HUES6 (cell line): ENCODE measurements around the gene KCNA5.
A peak's percentile ranks its signal among the peaks of the same experiment; 100 is the strongest.

Source experiments
- H3K27ac ChIP-seq: 2 replicates; pipeline ENCODE4 v1.7.0; 2013; ENCODE audit warnings: low read depth, mild to moderate bottlenecking, low read length, inconsistent platforms
- H3K27me3 ChIP-seq: 2 replicates; pipeline ENCODE4 v1.6.1; 2013; ENCODE audit warnings: low read length; ENCODE audit not compliant: control insufficient read depth, insufficient read depth
- H3K36me3 ChIP-seq: 2 replicates; pipeline ENCODE4 v1.6.1; 2013; ENCODE audit warnings: low read length; ENCODE audit not compliant: control insufficient read depth, insufficient read depth
- H3K4me1 ChIP-seq: 2 replicates; pipeline ENCODE4 v1.6.1; 2013; ENCODE audit warnings: low read length; ENCODE audit not compliant: control insufficient read depth, insufficient read depth
- H3K4me3 ChIP-seq: 2 replicates; pipeline ENCODE4 v1.5.1; 2013; ENCODE audit warnings: low read depth, low read length
- H3K9ac ChIP-seq: one replicate; pipeline ENCODE4 v1.6.1; 2013; ENCODE audit warnings: mild to moderate bottlenecking, low read length
- H3K9me3 ChIP-seq: 2 replicates; pipeline ENCODE4 v1.6.1; 2013; ENCODE audit warnings: low read depth, low read length; ENCODE audit not compliant: control insufficient read depth, insufficient read depth

KCNA5 gene

DNA sequence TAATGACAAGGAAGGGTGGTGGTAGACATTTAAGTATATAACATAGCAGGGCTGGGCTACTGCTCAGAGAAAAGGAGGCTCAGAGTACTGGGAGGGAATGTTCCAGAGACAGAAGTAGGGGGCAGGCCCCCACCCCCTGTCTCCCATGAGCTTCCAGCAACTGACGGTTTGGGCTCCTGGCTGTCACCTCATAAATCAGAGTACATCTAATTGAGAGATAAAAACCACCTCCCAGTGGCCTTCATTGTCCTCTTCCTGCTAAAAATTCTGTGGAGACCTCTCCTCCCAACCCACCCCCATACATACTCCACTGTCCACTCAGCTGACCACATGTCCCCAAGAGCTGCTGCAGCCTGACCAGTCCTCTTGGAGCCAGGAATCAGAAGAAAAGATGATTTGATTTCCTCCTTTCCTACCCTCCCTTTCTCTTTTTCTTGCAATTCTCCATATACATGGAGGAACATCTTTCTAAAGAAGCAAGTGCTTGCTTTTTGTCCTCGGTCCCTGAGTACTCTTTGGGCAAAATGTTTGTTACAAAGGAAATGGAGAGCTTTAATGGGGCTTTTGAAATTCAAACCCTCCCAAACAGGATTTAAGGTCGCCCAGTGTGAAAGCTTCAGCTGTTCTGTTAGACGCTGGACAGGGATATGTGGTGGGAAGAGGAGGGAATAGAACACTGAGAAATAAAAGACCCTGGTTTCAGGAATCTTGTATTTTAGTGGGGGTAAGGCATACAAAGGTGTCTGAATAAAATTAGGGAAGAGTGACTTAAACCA, 16.4 kb upstream of the KCNA5 start:
- no peaks in the 10 kb centered on the region for H3K27me3 ChIP-seq
- H3K4me3 ChIP-seq = peak overlapping the region; percentile 27; the same call in 1 of the 2 replicates
- H3K27ac ChIP-seq = no peak overlapping the region
- H3K4me1 ChIP-seq = peaks cover 22% of the 10 kb centered on the region
- H3K36me3 ChIP-seq = no peaks in the 10 kb centered on the region
- no peaks in the 10 kb centered on the region for H3K9me3 ChIP-seq
- H3K9ac ChIP-seq = no peak overlapping the region

DNA sequence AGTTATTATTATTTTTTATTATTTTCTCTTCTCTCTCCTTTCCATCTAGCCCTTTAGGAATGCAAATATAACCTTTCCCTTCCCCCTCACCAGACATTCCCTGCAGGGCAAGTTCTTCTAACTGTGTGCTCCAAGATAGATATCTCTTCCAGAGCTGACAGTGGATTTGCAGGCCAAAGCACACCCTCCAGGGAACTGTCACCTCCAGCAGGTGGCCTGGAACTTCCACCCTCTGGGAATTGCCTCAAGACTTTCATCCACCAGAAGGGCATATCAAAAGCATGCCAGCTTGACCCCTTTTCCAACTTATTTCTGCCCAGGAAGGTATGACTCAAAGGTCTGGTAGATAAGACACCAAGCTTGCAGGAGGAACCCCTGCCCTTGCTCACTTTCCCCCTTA, 13.6 kb upstream of the KCNA5 start:
- Histone ChIP-seq H3K9ac (no peak overlapping the region), H3K27ac (no peak overlapping the region; the same call in 1 of the 2 replicates), H3K4me1 (peaks cover 33% of the 10 kb centered on the region), H3K27me3 (no peaks in the 10 kb centered on the region), H3K9me3 (no peaks in the 10 kb centered on the region), H3K4me3 (no peak overlapping the region), H3K36me3 (no peaks in the 10 kb centered on the region)

DNA sequence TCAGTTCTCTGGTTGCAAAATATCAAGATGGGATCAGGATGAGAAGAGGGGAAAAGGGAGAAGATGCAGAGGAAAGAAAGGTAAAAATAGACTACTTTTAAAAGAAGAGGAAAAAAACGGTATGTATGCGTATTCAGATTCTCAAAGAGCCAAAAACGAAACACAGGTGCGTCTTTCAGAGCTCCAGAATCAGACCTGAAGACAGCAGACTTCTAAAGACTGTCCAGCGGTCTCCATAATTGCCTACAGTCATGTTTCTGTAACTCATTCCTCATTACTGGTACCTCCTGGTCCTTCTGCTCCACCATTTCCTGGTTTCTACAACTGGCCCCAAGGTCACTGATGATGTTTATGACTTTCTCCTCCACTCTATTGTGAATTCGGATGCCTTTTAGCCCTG, 12.4 kb upstream of the KCNA5 start:
- no peak overlapping the region for H3K27ac ChIP-seq
- H3K27me3 ChIP-seq = no peaks in the 10 kb centered on the region
- no peaks in the 10 kb centered on the region for H3K36me3 ChIP-seq
- peaks cover 29% of the 10 kb centered on the region for H3K4me1 ChIP-seq
- no peak overlapping the region for H3K4me3 ChIP-seq
- H3K9ac ChIP-seq = no peak overlapping the region
- H3K9me3 ChIP-seq = no peaks in the 10 kb centered on the region

DNA sequence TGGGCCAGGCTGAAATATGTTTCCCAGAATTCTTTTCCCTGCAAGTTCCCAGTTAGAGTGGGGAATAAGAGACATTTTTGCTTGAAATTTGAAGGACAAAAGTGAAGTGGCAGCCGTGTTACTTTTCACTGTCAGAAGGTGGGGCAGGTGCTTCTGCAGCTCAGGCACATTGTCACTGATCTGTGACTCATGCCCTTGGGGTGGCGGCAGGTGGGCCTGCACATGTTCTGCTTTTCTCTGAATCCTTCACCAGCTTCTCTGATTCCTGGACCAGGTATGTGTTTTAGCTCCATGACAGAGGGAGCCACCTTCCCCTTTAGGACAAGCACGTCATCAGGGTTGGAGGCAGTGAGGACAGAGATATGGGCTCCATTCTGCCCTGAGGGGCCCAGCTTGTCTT, 11.7 kb upstream of the KCNA5 start:
- no peak overlapping the region for H3K27ac ChIP-seq
- H3K4me3 ChIP-seq = no peak overlapping the region
- H3K9ac ChIP-seq = no peak overlapping the region
- H3K9me3 ChIP-seq = no peaks in the 10 kb centered on the region
- no peaks in the 10 kb centered on the region for H3K36me3 ChIP-seq
- H3K27me3 ChIP-seq = no peaks in the 10 kb centered on the region
- peaks cover 22% of the 10 kb centered on the region for H3K4me1 ChIP-seq

DNA sequence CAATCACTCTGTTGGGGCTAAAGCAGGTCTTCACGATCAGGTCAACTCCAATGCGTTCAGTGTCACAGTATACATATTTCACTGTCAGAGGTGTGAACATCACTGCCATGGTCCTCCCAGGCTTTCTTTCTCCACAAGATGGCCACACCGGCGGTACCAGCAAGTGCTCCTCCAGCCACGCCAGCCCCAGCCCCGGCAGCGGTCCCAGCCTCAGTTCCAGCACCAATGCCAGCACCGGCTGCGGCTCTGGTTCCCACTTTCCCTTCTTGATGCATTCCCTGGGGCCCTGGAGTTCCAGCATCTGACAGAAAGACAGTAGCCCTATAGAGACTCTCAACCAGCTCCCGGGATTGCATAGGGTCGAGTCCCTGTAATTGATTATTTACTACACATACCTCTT, 10.9 kb upstream of the KCNA5 start:
- no peaks in the 10 kb centered on the region for H3K9me3 ChIP-seq
- no peak overlapping the region for H3K4me3 ChIP-seq
- H3K9ac ChIP-seq = no peak overlapping the region

DNA sequence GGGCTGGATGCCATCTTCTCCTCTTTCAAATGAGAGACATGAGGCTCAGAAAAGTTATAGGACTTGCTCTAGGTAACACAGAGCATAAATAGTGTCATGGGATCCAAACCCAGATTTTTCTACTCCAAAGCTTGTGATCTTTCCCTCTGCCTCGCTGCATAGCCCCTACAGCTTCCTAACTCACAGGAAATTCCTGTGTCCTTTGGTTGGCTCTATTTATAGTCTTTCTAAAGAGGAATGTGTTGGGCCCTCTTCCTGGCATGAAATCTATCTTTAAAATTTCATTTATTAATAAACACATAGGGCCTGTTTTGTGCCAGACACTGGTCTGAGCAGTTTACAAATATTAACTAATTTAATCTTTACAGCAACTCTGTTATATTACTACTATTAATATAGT, 9.8 kb upstream of the KCNA5 start:
- Histone ChIP-seq H3K9ac (no peak overlapping the region), H3K27ac (no peak overlapping the region), H3K9me3 (no peaks in the 10 kb centered on the region), H3K4me3 (no peak overlapping the region), H3K27me3 (no peaks in the 10 kb centered on the region), H3K36me3 (no peaks in the 10 kb centered on the region), H3K4me1 (peaks cover 18% of the 10 kb centered on the region)

More for the DNA sequence above, 10.9 kb upstream of the KCNA5 start:
- no peaks in the 10 kb centered on the region for H3K27me3 ChIP-seq
- H3K36me3 ChIP-seq = no peaks in the 10 kb centered on the region
- no peak overlapping the region for H3K27ac ChIP-seq
- peaks cover 14% of the 10 kb centered on the region; the same call in 1 of the 2 replicates for H3K4me1 ChIP-seq

DNA sequence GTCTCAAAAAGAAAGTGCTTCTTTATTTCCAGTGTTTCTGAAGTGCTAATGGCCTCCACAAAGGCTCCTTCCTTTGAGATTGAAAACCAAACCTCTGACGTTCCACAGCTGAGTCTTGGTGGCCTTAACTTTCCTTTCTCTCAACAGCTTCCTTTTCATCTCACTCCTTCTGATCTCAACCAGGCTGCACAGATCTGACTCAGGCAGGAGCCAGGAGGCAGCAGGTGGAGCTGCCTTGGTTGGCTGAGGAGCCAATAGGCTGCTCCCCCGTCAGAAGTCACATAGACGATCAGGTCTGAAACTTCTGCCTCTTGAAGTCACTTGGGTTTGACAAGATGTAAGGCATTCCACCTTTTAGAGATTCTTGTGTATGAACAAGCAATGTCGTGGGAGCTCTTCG, 9.1 kb upstream of the KCNA5 start:
- Histone ChIP-seq H3K4me3 (no peak overlapping the region), H3K9me3 (no peaks in the 10 kb centered on the region), H3K27me3 (no peaks in the 10 kb centered on the region), H3K36me3 (no peaks in the 10 kb centered on the region), H3K27ac (no peak overlapping the region), H3K4me1 (peaks cover 19% of the 10 kb centered on the region), H3K9ac (no peak overlapping the region)

DNA sequence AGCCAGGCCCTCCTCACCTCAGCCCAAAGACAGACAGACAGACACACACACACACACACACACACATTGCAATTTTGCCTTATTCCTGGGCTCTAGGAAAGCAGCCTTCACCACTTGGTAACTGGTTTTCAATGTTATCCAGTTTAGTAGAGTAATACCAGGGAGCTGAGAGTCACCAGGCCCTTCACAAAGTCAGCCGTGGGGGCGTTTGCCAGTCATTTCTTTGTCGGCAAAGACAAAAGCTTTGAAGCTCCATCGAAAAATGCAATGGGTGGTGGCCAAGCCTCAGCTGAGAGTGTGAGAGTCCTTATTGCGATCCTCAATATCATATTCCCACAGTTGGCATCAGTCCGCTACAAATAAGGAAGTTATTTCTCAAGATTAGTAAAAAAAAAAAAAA, 8.1 kb upstream of the KCNA5 start:
- Histone ChIP-seq H3K4me3 (no peak overlapping the region), H3K4me1 (peaks cover 19% of the 10 kb centered on the region), H3K36me3 (no peaks in the 10 kb centered on the region), H3K27me3 (peaks cover 8% of the 10 kb centered on the region), H3K9me3 (no peaks in the 10 kb centered on the region), H3K9ac (no peak overlapping the region), H3K27ac (no peak overlapping the region)

DNA sequence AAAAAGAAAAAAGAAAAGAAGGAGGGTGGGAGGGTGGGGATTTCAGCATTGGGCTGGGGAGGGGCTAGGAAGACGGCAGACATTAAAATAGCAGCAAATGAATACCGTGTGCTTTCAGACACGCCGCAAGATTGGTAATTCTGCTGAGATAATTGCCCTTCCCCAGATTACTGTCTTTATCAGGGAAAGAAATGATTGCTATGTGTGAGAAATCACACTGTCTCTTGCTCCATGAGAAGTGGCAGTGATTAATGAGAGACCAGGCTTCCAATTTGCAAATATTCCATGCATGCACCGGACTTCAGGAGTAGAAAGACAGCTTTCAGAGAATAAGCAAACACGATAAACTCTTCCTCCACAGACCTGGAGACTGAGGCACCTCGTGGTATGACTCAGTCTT, 7.6 kb upstream of the KCNA5 start:
- peaks cover 19% of the 10 kb centered on the region for H3K4me1 ChIP-seq
- peaks cover 12% of the 10 kb centered on the region for H3K27me3 ChIP-seq
- H3K27ac ChIP-seq = no peak overlapping the region
- no peak overlapping the region for H3K9ac ChIP-seq
- no peak overlapping the region for H3K4me3 ChIP-seq
- H3K36me3 ChIP-seq = no peaks in the 10 kb centered on the region
- no peaks in the 10 kb centered on the region for H3K9me3 ChIP-seq

DNA sequence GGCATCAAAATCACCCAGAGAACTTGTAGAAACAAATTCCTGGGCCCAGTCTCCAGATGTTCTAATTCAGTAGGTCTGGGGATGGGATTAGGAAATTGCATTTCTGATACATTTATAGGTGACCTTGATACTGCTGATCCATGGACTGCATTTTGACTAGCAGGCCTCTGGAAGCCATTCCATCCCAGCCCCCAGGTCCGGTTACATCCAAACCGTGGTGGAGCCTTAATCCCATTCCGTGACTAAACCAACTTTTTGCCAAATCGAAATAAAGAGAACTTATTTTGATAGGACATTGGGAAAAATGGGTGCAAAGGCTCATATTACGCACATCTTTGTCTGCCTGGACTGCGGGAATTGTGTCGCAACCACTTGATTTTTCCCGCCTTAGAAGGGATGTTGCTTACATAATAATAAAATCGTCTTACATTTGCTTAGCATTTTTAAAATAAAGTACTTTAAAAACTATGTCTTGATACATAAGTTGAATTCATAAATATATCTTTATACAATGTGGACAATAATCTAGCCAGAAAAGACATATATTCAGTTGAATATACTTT, 5.8 kb upstream of the KCNA5 start:
- H3K27ac ChIP-seq = no peak overlapping the region
- peaks cover 19% of the 10 kb centered on the region for H3K4me1 ChIP-seq
- no peaks in the 10 kb centered on the region for H3K36me3 ChIP-seq
- peaks cover 30% of the 10 kb centered on the region for H3K27me3 ChIP-seq
- no peaks in the 10 kb centered on the region for H3K9me3 ChIP-seq
- no peak overlapping the region for H3K4me3 ChIP-seq
- no peak overlapping the region for H3K9ac ChIP-seq

DNA sequence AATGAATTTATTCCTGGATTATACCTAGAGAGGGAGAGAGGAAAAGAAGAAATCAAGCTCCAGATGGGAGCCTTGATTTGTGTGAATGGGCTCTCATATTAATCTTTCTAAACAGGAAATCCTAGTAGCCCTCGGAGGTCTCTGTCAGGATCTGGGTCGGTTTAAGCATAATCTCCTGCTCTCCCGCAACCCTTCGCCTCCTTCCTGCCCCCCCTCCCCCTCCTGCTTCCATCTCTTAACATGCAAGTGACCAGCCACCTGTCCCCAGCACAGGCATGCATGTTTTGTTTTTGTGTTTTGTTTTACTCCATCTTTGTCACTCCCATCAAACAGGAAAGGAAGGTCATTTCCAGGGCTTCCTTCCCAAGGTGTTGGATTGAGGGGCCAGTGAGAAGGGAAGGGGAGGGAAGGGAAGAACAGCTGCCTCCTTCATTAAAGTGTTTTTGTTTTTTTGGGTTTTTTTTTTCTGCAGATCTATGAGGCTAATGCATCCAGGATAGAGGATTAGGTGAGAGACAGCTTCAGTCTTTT, 4.8 kb upstream of the KCNA5 start:
- no peak overlapping the region for H3K27ac ChIP-seq
- H3K4me1 ChIP-seq = peaks cover 19% of the 10 kb centered on the region
- H3K27me3 ChIP-seq = peaks cover 40% of the 10 kb centered on the region
- no peaks in the 10 kb centered on the region for H3K36me3 ChIP-seq
- H3K9me3 ChIP-seq = no peaks in the 10 kb centered on the region
- no peak overlapping the region for H3K4me3 ChIP-seq
- H3K9ac ChIP-seq = no peak overlapping the region
